HG03432 (cell line): Measurements from ENCODE around the gene ATG13.

Experiments
- ATAC-seq: cut with Tn5 transposase; IDR thresholded peaks from one replicate; pipeline ENCODE4 v1.9.1; 2021; ENCODE audit warnings: mild to moderate bottlenecking, moderate library complexity; ENCODE audit not compliant: unreplicated experiment

ATG13 gene

GRCh38 chr11:46721286-46721685 is 103.9 kb downstream of the ATG13 start:
- no peak for ATAC-seq

DNA sequence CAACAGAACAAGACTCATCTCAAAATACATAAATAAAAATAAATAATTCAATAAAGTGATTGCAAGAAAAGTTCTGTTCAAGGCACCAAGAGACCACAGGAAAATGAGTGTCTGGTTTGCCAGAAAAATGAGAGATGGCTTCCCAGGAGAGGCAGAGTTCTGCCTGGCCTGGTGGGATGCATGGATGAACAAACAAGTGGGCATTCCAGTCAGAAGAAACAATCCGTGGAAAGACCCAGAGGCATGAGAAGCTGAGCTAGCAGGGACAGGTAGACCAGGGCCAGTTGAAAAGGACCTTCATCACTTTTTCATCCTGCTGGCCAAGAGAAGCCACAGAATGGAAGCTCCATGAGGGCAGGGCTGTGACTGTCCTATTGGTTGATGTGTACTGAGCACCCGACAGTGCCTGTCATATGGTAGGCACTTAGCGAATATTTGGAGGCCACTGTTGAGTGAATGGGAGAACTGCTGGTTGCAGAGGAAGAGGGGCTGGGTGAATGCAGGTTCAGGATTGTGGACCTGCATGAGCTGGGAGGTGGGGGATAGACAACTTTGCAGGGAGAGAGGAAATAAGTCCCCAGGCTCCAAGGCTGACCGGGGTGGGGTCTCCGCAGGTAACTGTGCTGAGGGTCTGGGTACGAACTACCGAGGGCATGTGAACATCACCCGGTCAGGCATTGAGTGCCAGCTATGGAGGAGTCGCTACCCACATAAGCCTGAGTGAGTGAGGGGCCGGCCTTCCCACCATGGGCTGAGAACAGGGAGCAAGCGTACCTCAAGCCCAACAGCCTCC is 105.4 kb downstream of the ATG13 start:
- ATAC-seq, result no peak

GRCh38 chr11:46723359-46723680 is 106.0 kb downstream of the ATG13 start:
- ATAC-seq, result no peak

DNA sequence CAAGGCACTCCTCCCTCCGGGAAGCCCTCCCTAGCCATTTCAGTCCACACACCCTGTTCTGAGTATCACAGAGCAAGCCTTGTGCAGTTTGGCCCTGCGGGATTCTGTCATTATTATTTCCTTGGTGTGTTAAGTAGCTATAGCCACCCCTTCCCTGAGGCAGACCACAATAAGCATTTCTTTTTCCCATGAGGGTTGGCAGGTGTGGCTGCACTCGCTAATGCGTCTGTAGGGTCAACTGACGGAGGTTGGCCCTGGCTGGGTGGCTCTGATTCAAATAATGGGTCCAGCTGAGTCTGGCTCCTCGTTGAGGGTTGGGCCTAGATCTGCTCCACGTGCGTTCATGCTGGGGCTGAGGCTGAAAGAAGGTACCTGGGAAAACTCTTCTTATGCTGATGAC is 106.7 kb downstream of the ATG13 start:
- ATAC-seq, result no peak
